ES-I3 (cell line): Measurements from ENCODE around the gene KCNJ15.
"Not testable (repeated sequence)": the region's sequence is repeated elsewhere in the genome, so short reads cannot be mapped to it uniquely, and the experiment has no call there.

Experiments used
- H3K36me3 ChIP-seq: 2 replicates; pipeline ENCODE4 v1.6.1; 2013; ENCODE audit warnings: mild to moderate bottlenecking, low read length, control low read depth, moderate library complexity; ENCODE audit not compliant: insufficient read depth
- H3K4me1 ChIP-seq: 2 replicates; pipeline ENCODE4 v1.6.1; 2013; ENCODE audit warnings: mild to moderate bottlenecking, control low read depth, low read length; ENCODE audit not compliant: insufficient read depth
- H3K9ac ChIP-seq: 2 replicates; pipeline ENCODE4 v1.6.1; 2013; ENCODE audit warnings: low read depth, mild to moderate bottlenecking, low read length, moderate library complexity
- H3K9me3 ChIP-seq: 2 replicates; pipeline ENCODE4 v1.6.1; 2013; ENCODE audit warnings: mild to moderate bottlenecking, low read length, moderate library complexity; ENCODE audit not compliant: control insufficient read depth, insufficient read depth

The KCNJ15 gene

GRCh38 chr21:38236232-38236631 is 20.6 kb upstream of the KCNJ15 start:
- H3K9ac ChIP-seq: no peak overlapping the region
- peaks cover 4% of the 10 kb centered on the region; the same call in 1 of the 2 replicates for H3K9me3 ChIP-seq
- H3K36me3 ChIP-seq: no peaks in the 10 kb centered on the region
- no peaks in the 10 kb centered on the region for H3K4me1 ChIP-seq

- H3K9ac ChIP-seq: no peak overlapping the region
- H3K36me3 ChIP-seq: no peaks in the 10 kb centered on the region
- no peaks in the 10 kb centered on the region for H3K9me3 ChIP-seq
- no peaks in the 10 kb centered on the region for H3K4me1 ChIP-seq
Measured at GRCh38 chr21:38239672-38240071, 17.1 kb upstream of the KCNJ15 start.

- no peaks in the 10 kb centered on the region for H3K4me1 ChIP-seq
- no peaks in the 10 kb centered on the region for H3K36me3 ChIP-seq
- no peak overlapping the region for H3K9ac ChIP-seq
- no peaks in the 10 kb centered on the region for H3K9me3 ChIP-seq
Measured at GRCh38 chr21:38240129-38240528, 16.7 kb upstream of the KCNJ15 start.

- Histone ChIP-seq H3K36me3 (no peaks in the 10 kb centered on the region), H3K4me1 (no peaks in the 10 kb centered on the region), H3K9me3 (no peaks in the 10 kb centered on the region), H3K9ac (no peak overlapping the region)
Measured at GRCh38 chr21:38241029-38241740, 15.6 kb upstream of the KCNJ15 start.

GRCh38 chr21:38242061-38242460 is 14.7 kb upstream of the KCNJ15 start:
- no peaks in the 10 kb centered on the region for H3K4me1 ChIP-seq
- H3K36me3 ChIP-seq: no peaks in the 10 kb centered on the region
- H3K9me3 ChIP-seq: no peaks in the 10 kb centered on the region
- no peak overlapping the region for H3K9ac ChIP-seq

- Histone ChIP-seq H3K9ac (no peak overlapping the region), H3K36me3 (no peaks in the 10 kb centered on the region), H3K9me3 (no peaks in the 10 kb centered on the region), H3K4me1 (no peaks in the 10 kb centered on the region)
Measured at GRCh38 chr21:38243732-38244406, 12.9 kb upstream of the KCNJ15 start.

- Histone ChIP-seq H3K36me3 (no peaks in the 10 kb centered on the region), H3K9me3 (no peaks in the 10 kb centered on the region), H3K9ac (no peak overlapping the region), H3K4me1 (no peaks in the 10 kb centered on the region)
Measured at GRCh38 chr21:38244407-38244787, 12.4 kb upstream of the KCNJ15 start.

- Histone ChIP-seq H3K36me3 (no peaks in the 10 kb centered on the region), H3K4me1 (no peaks in the 10 kb centered on the region)
Measured at GRCh38 chr21:38244885-38245869, 11.6 kb upstream of the KCNJ15 start.

GRCh38 chr21:38246511-38246910 is 10.3 kb upstream of the KCNJ15 start:
- Histone ChIP-seq H3K36me3 (no peaks in the 10 kb centered on the region), H3K9ac (no peak overlapping the region), H3K9me3 (no peaks in the 10 kb centered on the region), H3K4me1 (no peaks in the 10 kb centered on the region)

More at GRCh38 chr21:38244885-38245869, 11.6 kb upstream of the KCNJ15 start:
- Histone ChIP-seq H3K9me3 (no peaks in the 10 kb centered on the region), H3K9ac (no peak overlapping the region)

- not testable (repeated sequence) for H3K9ac ChIP-seq, H3K4me1 ChIP-seq, H3K9me3 ChIP-seq, H3K36me3 ChIP-seq
Measured at GRCh38 chr21:38247054-38247453, 9.7 kb upstream of the KCNJ15 start.

GRCh38 chr21:38247738-38248510 is 8.9 kb upstream of the KCNJ15 start:
- no peaks in the 10 kb centered on the region for H3K9me3 ChIP-seq
- no peak overlapping the region for H3K9ac ChIP-seq
- H3K36me3 ChIP-seq: no peaks in the 10 kb centered on the region

GRCh38 chr21:38249256-38249655 is 7.5 kb upstream of the KCNJ15 start:
- no peak overlapping the region for H3K9ac ChIP-seq
- no peaks in the 10 kb centered on the region for H3K9me3 ChIP-seq
- H3K36me3 ChIP-seq: no peaks in the 10 kb centered on the region
- H3K4me1 ChIP-seq: no peaks in the 10 kb centered on the region

More at GRCh38 chr21:38247738-38248510, 8.9 kb upstream of the KCNJ15 start:
- H3K4me1 ChIP-seq: no peaks in the 10 kb centered on the region

- no peaks in the 10 kb centered on the region for H3K9me3 ChIP-seq
- H3K36me3 ChIP-seq: no peaks in the 10 kb centered on the region
- H3K9ac ChIP-seq: no peak overlapping the region
- H3K4me1 ChIP-seq: no peaks in the 10 kb centered on the region
Measured at GRCh38 chr21:38249696-38250278, 7.0 kb upstream of the KCNJ15 start.
